ENCODE data around the gene ITPRIPL1. TPM values are rescaled to one million over a fixed set of nuclear protein-coding genes. Genes with fewer than 3 reads are reported as not detected.

ITPRIPL1 gene
- total and polyA plus RNA-seq, 2 of the 4 experiments (the other 2 are of a cell fraction): 0.84 to 1.1 TPM

- Histone ChIP-seq H3K4ac (ENCODE audit: low read depth, low read length) (peak overlapping the region; percentile 82), H2BK15ac (ENCODE audit: low read depth, low read length) (no peak overlapping the region), H2BK20ac (ENCODE audit: low read depth, low read length) (peak overlapping the region; percentile 69), H3K18ac (ENCODE audit: low read depth, low read length) (no peak overlapping the region), H3K4me3 (ENCODE audit: insufficient read depth, low read depth, low read length) (no peak overlapping the region), H4K20me1 (ENCODE audit: insufficient read depth, low read length) (no peaks in the 10 kb centered on the region), H3K9me3 (ENCODE audit: control insufficient read depth, insufficient read depth, low read length) (no peaks in the 10 kb centered on the region), H3K27ac (ENCODE audit: insufficient read depth, low read length) (no peak overlapping the region), H4K8ac (ENCODE audit: low read depth in 2 of 2, low read length in 2 of 2) (peak overlapping the region in 1 of 2 experiments; percentile 44; a peak in 2 of 4 replicates), H3K56ac (ENCODE audit: extremely low read depth, insufficient read depth, low read length) (no peak overlapping the region), H2BK5ac (ENCODE audit: low read depth, low read length, poor library complexity, severe bottlenecking) (no peak overlapping the region), H3K4me2 (ENCODE audit: low read depth, low read length) (no peak overlapping the region), H2AK5ac (ENCODE audit: low read depth, low read length) (peak overlapping the region; percentile 43; the same call in 1 of the 2 replicates), H2AK9ac (replicated peaks; ENCODE audit: low read depth, low read length, poor library complexity) (peak overlapping the region; percentile 82), H3K79me1 (ENCODE audit: low read depth in 1 of 2, low read length in 2 of 2) (no peaks in the 10 kb centered on the region), H4K91ac (ENCODE audit: insufficient read depth, low read depth, low read length) (peak overlapping the region; percentile 42; the same call in 1 of the 2 replicates), H2AFZ (replicated peaks; ENCODE audit: low read length, poor library complexity) (peak overlapping the region; percentile 44), H3K9ac (ENCODE audit: low read depth, low read length) (no peak overlapping the region), H3K27me3 (ENCODE audit: control insufficient read depth, insufficient read depth, low read length) (no peaks in the 10 kb centered on the region), H3K4me1 (ENCODE audit: control insufficient read depth, insufficient read depth, low read length) (peaks cover 12% of the 10 kb centered on the region), H3K23ac (ENCODE audit: low read depth, low read length) (no peak overlapping the region), H2BK120ac (ENCODE audit: low read depth, low read length) (peak overlapping the region; percentile 86), H4K5ac (ENCODE audit: low read depth, low read length) (no peak overlapping the region), H3K36me3 (ENCODE audit: control insufficient read depth, insufficient read depth, low read length) (no peaks in the 10 kb centered on the region), H3K14ac (replicated peaks; ENCODE audit: low read depth, low read length) (peak overlapping the region; percentile 62; the same call in 1 of the 2 replicates), H3K9me1 (ENCODE audit: insufficient read depth, low read length) (peaks cover 17% of the 10 kb centered on the region)
- no TSS peak for BruUV-seq (replicated peaks)
- DNase-seq (no peak), ATAC-seq (ENCODE audit: low read depth) (peak; percentile 38)
- no peak for TF ChIP-seq NFE2L2 (IDR thresholded peaks at IDR 0.05; ENCODE audit: low read depth, low read length)
- TF ChIP-seq RCOR1 (IDR thresholded peaks at IDR 0.05; ENCODE audit: insufficient replicate concordance, low read length): no peak
- no peak for TF ChIP-seq CEBPB (IDR thresholded peaks at IDR 0.05; ENCODE audit: low read depth, low read length)
- TF ChIP-seq POLR2A (IDR thresholded peaks at IDR 0.05; ENCODE audit: low read depth, low read length): no peak
- TF ChIP-seq MAZ (IDR thresholded peaks at IDR 0.05; ENCODE audit: borderline replicate concordance, low read depth, low read length): no peak
- no peak for TF ChIP-seq BHLHE40 (IDR thresholded peaks at IDR 0.05; ENCODE audit: low read depth, low read length)
- TF ChIP-seq SMC3 (IDR thresholded peaks at IDR 0.05; ENCODE audit: low read depth, low read length): no peak
- TF ChIP-seq, protein P1, sequence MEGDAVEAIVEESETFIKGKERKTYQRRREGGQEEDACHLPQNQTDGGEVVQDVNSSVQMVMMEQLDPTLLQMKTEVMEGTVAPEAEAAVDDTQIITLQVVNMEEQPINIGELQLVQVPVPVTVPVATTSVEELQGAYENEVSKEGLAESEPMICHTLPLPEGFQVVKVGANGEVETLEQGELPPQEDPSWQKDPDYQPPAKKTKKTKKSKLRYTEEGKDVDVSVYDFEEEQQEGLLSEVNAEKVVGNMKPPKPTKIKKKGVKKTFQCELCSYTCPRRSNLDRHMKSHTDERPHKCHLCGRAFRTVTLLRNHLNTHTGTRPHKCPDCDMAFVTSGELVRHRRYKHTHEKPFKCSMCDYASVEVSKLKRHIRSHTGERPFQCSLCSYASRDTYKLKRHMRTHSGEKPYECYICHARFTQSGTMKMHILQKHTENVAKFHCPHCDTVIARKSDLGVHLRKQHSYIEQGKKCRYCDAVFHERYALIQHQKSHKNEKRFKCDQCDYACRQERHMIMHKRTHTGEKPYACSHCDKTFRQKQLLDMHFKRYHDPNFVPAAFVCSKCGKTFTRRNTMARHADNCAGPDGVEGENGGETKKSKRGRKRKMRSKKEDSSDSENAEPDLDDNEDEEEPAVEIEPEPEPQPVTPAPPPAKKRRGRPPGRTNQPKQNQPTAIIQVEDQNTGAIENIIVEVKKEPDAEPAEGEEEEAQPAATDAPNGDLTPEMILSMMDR (conservative IDR thresholded peaks at IDR 0.05; ENCODE audit: low read depth, low read length): no peak
- no peak for TF ChIP-seq MXI1 (IDR thresholded peaks at IDR 0.05; ENCODE audit: borderline replicate concordance, low read depth, low read length)
- TF ChIP-seq CHD1 (IDR thresholded peaks at IDR 0.05; ENCODE audit: low read depth, low read length): no peak
- TF ChIP-seq, protein P2, sequence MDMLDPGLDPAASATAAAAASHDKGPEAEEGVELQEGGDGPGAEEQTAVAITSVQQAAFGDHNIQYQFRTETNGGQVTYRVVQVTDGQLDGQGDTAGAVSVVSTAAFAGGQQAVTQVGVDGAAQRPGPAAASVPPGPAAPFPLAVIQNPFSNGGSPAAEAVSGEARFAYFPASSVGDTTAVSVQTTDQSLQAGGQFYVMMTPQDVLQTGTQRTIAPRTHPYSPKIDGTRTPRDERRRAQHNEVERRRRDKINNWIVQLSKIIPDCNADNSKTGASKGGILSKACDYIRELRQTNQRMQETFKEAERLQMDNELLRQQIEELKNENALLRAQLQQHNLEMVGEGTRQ (IDR thresholded peaks at IDR 0.05; ENCODE audit: low read depth, low read length): no peak
- TF ChIP-seq ELK1 (IDR thresholded peaks at IDR 0.05; ENCODE audit: borderline replicate concordance, low read depth, low read length): no peak
- TF ChIP-seq MAFK (IDR thresholded peaks at IDR 0.05; ENCODE audit: low read depth, low read length): no peak
- no peak for TF ChIP-seq RAD21 (IDR thresholded peaks at IDR 0.05; ENCODE audit: low read length)
- TF ChIP-seq RFX5 (IDR thresholded peaks at IDR 0.05; ENCODE audit: low read depth, low read length): no peak
- TF ChIP-seq FOS (IDR thresholded peaks at IDR 0.05; ENCODE audit: low read depth, low read length): no peak
- POLR2A ChIA-PET (ENCODE audit: unreplicated experiment): no interaction called here
- dilution Hi-C loops (cut with HindIII; ENCODE audit: low sequenced_read_pairs, unreplicated experiment) (no loop called here), intact Hi-C loops (cut with micrococcal nuclease) (no loop called here), in situ Hi-C loops (cut with MboI; ENCODE audit: low sequenced_read_pairs) (no loop called here)
- CTCF ChIA-PET: no interaction called here
- no CpG with 5 or more reads among the region's 3 CpGs for WGBS, 2 experiments (ENCODE audit: extremely low coverage in 2 of 2, insufficient read length in 1 of 2)
These were observed 10.1 kb upstream of the ITPRIPL1 start for GRCh38 chr2:96315005-96315399.
